Liver (tissue), 9 donors: ENCODE measurements around the gene ADGRD1. TPM values are rescaled to one million over a fixed set of nuclear protein-coding genes. Genes with fewer than 3 reads are reported as not detected.

Source experiments
- DNase-seq: peaks from one replicate; pipeline ENCODE4 v3.0.0-alpha.2; 2017; ENCODE audit warnings: low spot score
- H3K27ac ChIP-seq, 2 donors: one replicate each; pipeline ENCODE4 v1.7.0; 2013; ENCODE audit warnings: inconsistent platforms in 2 of 2, low read length in 2 of 2, control low read depth in 1 of 2, low read depth in 1 of 2, mild to moderate bottlenecking in 1 of 2
- H3K27me3 ChIP-seq, 4 donors: one replicate each; pipeline versions ENCODE4 v1.6.1 to v1.7.0; 2013; ENCODE audit warnings: low read length in 3 of 4, inconsistent platforms in 1 of 4, mild to moderate bottlenecking in 1 of 4, moderate library complexity in 1 of 4; ENCODE audit not compliant: control insufficient read depth in 4 of 4, insufficient read depth in 4 of 4
- H3K36me3 ChIP-seq, 4 donors: one replicate each; pipeline versions ENCODE4 v1.6.1 to v1.7.0; 2013; ENCODE audit warnings: low read length in 3 of 4, mild to moderate bottlenecking in 3 of 4, low read depth in 1 of 4, moderate library complexity in 1 of 4; ENCODE audit not compliant: control insufficient read depth in 4 of 4, insufficient read depth in 3 of 4
- H3K4me1 ChIP-seq, 4 donors: one replicate each; pipeline versions ENCODE4 v1.6.1 to v1.7.0; 2013; ENCODE audit warnings: low read length in 3 of 4, mild to moderate bottlenecking in 3 of 4, moderate library complexity in 1 of 4; ENCODE audit not compliant: control insufficient read depth in 4 of 4, insufficient read depth in 4 of 4
- H3K4me3 ChIP-seq, 3 donors: one replicate each; pipeline versions ENCODE4 v1.6.1 to v1.7.0; 2013; ENCODE audit warnings: low read length in 3 of 3, control low read depth in 1 of 3, low read depth in 1 of 3, mild to moderate bottlenecking in 1 of 3
- H3K9ac ChIP-seq, 2 donors: one replicate each; pipeline ENCODE4 v1.7.0; 2013; ENCODE audit warnings: low read length in 2 of 2, mild to moderate bottlenecking in 2 of 2, moderate library complexity in 2 of 2, control low read depth in 1 of 2, low read depth in 1 of 2
- H3K9me3 ChIP-seq, 4 donors: one replicate each; pipeline versions ENCODE4 v1.6.1 to v1.7.0; 2013; ENCODE audit warnings: low read length in 3 of 4; ENCODE audit not compliant: control insufficient read depth in 4 of 4
- ATF3 ChIP-seq: IDR thresholded peaks from 2 replicates; pipeline ENCODE4 v1.6.1; 2016; ENCODE audit warnings: antibody characterized with exemption
- CTCF ChIP-seq: fragments of 150-350 bp; IDR thresholded peaks from 2 replicates; pipeline ENCODE4 v1.5.1; 2017; ENCODE audit warnings: improper control_type of control experiment, low read depth, low read length; ENCODE audit not compliant: missing input control
- EGR1 ChIP-seq, 2 donors: IDR thresholded peaks; 2 replicates each; pipeline ENCODE4 v1.6.1; 2016 to 2018; ENCODE audit warnings: antibody characterized with exemption in 2 of 2, low read depth in 2 of 2
- FOXA1 ChIP-seq: IDR thresholded peaks from 2 replicates; pipeline ENCODE4 v1.6.1; 2016; ENCODE audit warnings: antibody characterized with exemption
- FOXA2 ChIP-seq: IDR thresholded peaks from 2 replicates; pipeline ENCODE4 v1.6.1; 2016; ENCODE audit warnings: antibody characterized with exemption
- GABPA ChIP-seq, 2 donors: IDR thresholded peaks in 1 of 2; conservative IDR thresholded peaks in 1 of 2; 2 replicates each; pipeline ENCODE4 v1.6.1; 2016; ENCODE audit warnings: antibody characterized with exemption in 2 of 2, mild to moderate bottlenecking in 1 of 2, moderate library complexity in 1 of 2
- HNF4A ChIP-seq, 2 donors: conservative IDR thresholded peaks; 2 replicates each; pipeline ENCODE4 v1.6.1; 2016; ENCODE audit warnings: antibody characterized with exemption in 2 of 2, mild to moderate bottlenecking in 2 of 2
- HNF4G ChIP-seq: IDR thresholded peaks from 2 replicates; pipeline ENCODE4 v1.6.1; 2016; ENCODE audit warnings: antibody characterized with exemption
- JUND ChIP-seq, 2 donors: IDR thresholded peaks; 2 replicates each; pipeline ENCODE4 v1.6.1; 2016; ENCODE audit warnings: antibody characterized with exemption in 2 of 2
- MAX ChIP-seq: IDR thresholded peaks from 2 replicates; pipeline ENCODE4 v1.6.1; 2016; ENCODE audit warnings: antibody characterized with exemption
- NR2F2 ChIP-seq: IDR thresholded peaks from 2 replicates; pipeline ENCODE4 v1.6.1; 2016; ENCODE audit warnings: antibody characterized with exemption
- RAD21 ChIP-seq, 2 donors: IDR thresholded peaks; 2 replicates each; pipeline ENCODE4 v1.6.1; 2016; ENCODE audit warnings: antibody characterized with exemption in 2 of 2, mild to moderate bottlenecking in 2 of 2
- REST ChIP-seq: IDR thresholded peaks from 2 replicates; pipeline ENCODE4 v1.6.1; 2016; ENCODE audit warnings: antibody characterized with exemption, mild to moderate bottlenecking
- RXRA ChIP-seq, 2 donors: IDR thresholded peaks; 2 replicates each; pipeline ENCODE4 v1.6.1; 2017 to 2018; ENCODE audit warnings: antibody characterized with exemption in 2 of 2, mild to moderate bottlenecking in 1 of 2
- SP1 ChIP-seq: IDR thresholded peaks from 2 replicates; pipeline ENCODE4 v1.6.1; 2018; ENCODE audit warnings: antibody characterized with exemption, mild to moderate bottlenecking
- TAF1 ChIP-seq: conservative IDR thresholded peaks from 2 replicates; pipeline ENCODE4 v1.6.1; 2016; ENCODE audit warnings: antibody characterized with exemption, mild to moderate bottlenecking
- YY1 ChIP-seq: IDR thresholded peaks from 2 replicates; pipeline ENCODE4 v1.6.1; 2016; ENCODE audit warnings: antibody characterized with exemption, mild to moderate bottlenecking
- ZBTB33 ChIP-seq: IDR thresholded peaks from 2 replicates; pipeline ENCODE4 v1.6.1; 2016; ENCODE audit warnings: antibody characterized with exemption
- WGBS: extraction: QIAGEN DNeasy Blood & Tissue Kit; methylation state at CpG from one replicate; pipeline ENCODE4 v1.1.7; 2013; 5-methylcytosine and 5-hydroxymethylcytosine counted together
- polyA plus RNA-seq, 2 donors: library from polyadenylated mRNA; stranded (reverse) in 1 of 2; unstranded in 1 of 2; fragments of 200-250 nt in 1 of 2; fragments of >200 nt in 1 of 2; fragmentation: Nextera tagmentation in 1 of 2; extraction: Ambion mirVana in 1 of 2; gene quantifications; one replicate each; pipeline versions ENCODE4 v1.2.1 to v1.2.3, GENCODE V29; 2013 to 2015
- total RNA-seq, 2 donors: library from RNA; depleted of rRNA; stranded (reverse); fragments of >200 nt; gene quantifications; one replicate each; pipeline ENCODE4 v1.2.3, GENCODE V29; 2014
- donor health status: healthy.
- donor health status: healthy.
- donor health status: healthy.
- donor health status: healthy.
- donor health status: healthy.

ADGRD1 gene
- total and polyA plus RNA-seq, 4 donors, result 2.7 to 7.1 (median 4.6) TPM

- no peak for DNase-seq
- 92% methylated on average over 15 of the region's 15 CpGs for WGBS
- Histone ChIP-seq H3K4me1 (no peaks in the 10 kb centered on the region), H3K4me3 (no peak overlapping the region), H3K9me3 (no peaks in the 10 kb centered on the region), H3K27ac (no peak overlapping the region), H3K9ac (no peak overlapping the region), H3K36me3 (no peaks in the 10 kb centered on the region), H3K27me3 (no peaks in the 10 kb centered on the region)
- no peak for TF ChIP-seq HNF4A (conservative IDR thresholded peaks at IDR 0.05)
- TF ChIP-seq CTCF, result no peak
- TF ChIP-seq ZBTB33, result no peak
- no peak for TF ChIP-seq RXRA (IDR thresholded peaks at IDR 0.05)
- TF ChIP-seq RAD21 (IDR thresholded peaks at IDR 0.05), result no peak
- no peak for TF ChIP-seq REST
- TF ChIP-seq NR2F2, result no peak
- TF ChIP-seq TAF1, result no peak
- no peak for TF ChIP-seq FOXA1
- TF ChIP-seq GABPA (IDR thresholded peaks at IDR 0.05 in 1 of 2, conservative IDR thresholded peaks at IDR 0.05 in 1 of 2), result no peak
- no peak for TF ChIP-seq YY1
- TF ChIP-seq SP1, result no peak
- TF ChIP-seq ATF3, result no peak
- no peak for TF ChIP-seq JUND (IDR thresholded peaks at IDR 0.05)
- TF ChIP-seq FOXA2, result no peak
- no peak for TF ChIP-seq EGR1 (IDR thresholded peaks at IDR 0.05; ENCODE audit: low read depth in 2 of 2)
- TF ChIP-seq MAX, result no peak
- no peak for TF ChIP-seq HNF4G
These were observed 90.4 kb downstream of the ADGRD1 start for GRCh38 chr12:131044136-131044535.
